ENCODE measurements around the gene ZPR1.

The ZPR1 gene

GRCh38 chr11:116812109-116812508 is 24.3 kb upstream of the ZPR1 start:
- TF ChIP-seq EP300 (IDR thresholded peaks at IDR 0.05; ENCODE audit: borderline replicate concordance): no peak
- no peak for TF ChIP-seq ZBTB7A (IDR thresholded peaks at IDR 0.05; ENCODE audit: low read depth)
- TF ChIP-seq NFIC (IDR thresholded peaks at IDR 0.05): no peak
- no peak for TF ChIP-seq CEBPB (IDR thresholded peaks at IDR 0.05)
- no peak for TF ChIP-seq RAD21 (IDR thresholded peaks at IDR 0.05; ENCODE audit: low read depth)
- TF ChIP-seq FOXM1 (IDR thresholded peaks at IDR 0.05; ENCODE audit: borderline replicate concordance, low read depth): no peak
- TF ChIP-seq MAX (IDR thresholded peaks at IDR 0.05): no peak
- no peak for TF ChIP-seq YY1 (IDR thresholded peaks at IDR 0.05; ENCODE audit: low read depth)
- TF ChIP-seq TAF1 (IDR thresholded peaks at IDR 0.05; ENCODE audit: low read depth): no peak
- no peak for TF ChIP-seq CREB1 (IDR thresholded peaks at IDR 0.05; ENCODE audit: low read depth)
- TF ChIP-seq TCF12 (IDR thresholded peaks at IDR 0.05; ENCODE audit: low read depth): no peak
- TF ChIP-seq, protein P1, sequence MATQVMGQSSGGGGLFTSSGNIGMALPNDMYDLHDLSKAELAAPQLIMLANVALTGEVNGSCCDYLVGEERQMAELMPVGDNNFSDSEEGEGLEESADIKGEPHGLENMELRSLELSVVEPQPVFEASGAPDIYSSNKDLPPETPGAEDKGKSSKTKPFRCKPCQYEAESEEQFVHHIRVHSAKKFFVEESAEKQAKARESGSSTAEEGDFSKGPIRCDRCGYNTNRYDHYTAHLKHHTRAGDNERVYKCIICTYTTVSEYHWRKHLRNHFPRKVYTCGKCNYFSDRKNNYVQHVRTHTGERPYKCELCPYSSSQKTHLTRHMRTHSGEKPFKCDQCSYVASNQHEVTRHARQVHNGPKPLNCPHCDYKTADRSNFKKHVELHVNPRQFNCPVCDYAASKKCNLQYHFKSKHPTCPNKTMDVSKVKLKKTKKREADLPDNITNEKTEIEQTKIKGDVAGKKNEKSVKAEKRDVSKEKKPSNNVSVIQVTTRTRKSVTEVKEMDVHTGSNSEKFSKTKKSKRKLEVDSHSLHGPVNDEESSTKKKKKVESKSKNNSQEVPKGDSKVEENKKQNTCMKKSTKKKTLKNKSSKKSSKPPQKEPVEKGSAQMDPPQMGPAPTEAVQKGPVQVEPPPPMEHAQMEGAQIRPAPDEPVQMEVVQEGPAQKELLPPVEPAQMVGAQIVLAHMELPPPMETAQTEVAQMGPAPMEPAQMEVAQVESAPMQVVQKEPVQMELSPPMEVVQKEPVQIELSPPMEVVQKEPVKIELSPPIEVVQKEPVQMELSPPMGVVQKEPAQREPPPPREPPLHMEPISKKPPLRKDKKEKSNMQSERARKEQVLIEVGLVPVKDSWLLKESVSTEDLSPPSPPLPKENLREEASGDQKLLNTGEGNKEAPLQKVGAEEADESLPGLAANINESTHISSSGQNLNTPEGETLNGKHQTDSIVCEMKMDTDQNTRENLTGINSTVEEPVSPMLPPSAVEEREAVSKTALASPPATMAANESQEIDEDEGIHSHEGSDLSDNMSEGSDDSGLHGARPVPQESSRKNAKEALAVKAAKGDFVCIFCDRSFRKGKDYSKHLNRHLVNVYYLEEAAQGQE (IDR thresholded peaks at IDR 0.05; ENCODE audit: low read depth): no peak

GRCh38 chr11:116811194-116811593 is 23.4 kb upstream of the ZPR1 start:
- no peak for TF ChIP-seq CREB1 (IDR thresholded peaks at IDR 0.05; ENCODE audit: low read depth)
- no peak for TF ChIP-seq RAD21 (IDR thresholded peaks at IDR 0.05; ENCODE audit: low read depth)
- TF ChIP-seq ZBTB7A (IDR thresholded peaks at IDR 0.05; ENCODE audit: low read depth): no peak
- TF ChIP-seq EGR1 (IDR thresholded peaks at IDR 0.05): no peak
- no peak for TF ChIP-seq YY1 (IDR thresholded peaks at IDR 0.05; ENCODE audit: low read depth)
- no peak for TF ChIP-seq EP300 (IDR thresholded peaks at IDR 0.05; ENCODE audit: borderline replicate concordance)
- TF ChIP-seq TEAD4 (IDR thresholded peaks at IDR 0.05): no peak
- TF ChIP-seq CEBPB (IDR thresholded peaks at IDR 0.05): no peak
- no peak for TF ChIP-seq MAX (IDR thresholded peaks at IDR 0.05)
- no peak for TF ChIP-seq NFIC (IDR thresholded peaks at IDR 0.05)
- TF ChIP-seq, protein P1 (IDR thresholded peaks at IDR 0.05; ENCODE audit: low read depth): no peak

DNA sequence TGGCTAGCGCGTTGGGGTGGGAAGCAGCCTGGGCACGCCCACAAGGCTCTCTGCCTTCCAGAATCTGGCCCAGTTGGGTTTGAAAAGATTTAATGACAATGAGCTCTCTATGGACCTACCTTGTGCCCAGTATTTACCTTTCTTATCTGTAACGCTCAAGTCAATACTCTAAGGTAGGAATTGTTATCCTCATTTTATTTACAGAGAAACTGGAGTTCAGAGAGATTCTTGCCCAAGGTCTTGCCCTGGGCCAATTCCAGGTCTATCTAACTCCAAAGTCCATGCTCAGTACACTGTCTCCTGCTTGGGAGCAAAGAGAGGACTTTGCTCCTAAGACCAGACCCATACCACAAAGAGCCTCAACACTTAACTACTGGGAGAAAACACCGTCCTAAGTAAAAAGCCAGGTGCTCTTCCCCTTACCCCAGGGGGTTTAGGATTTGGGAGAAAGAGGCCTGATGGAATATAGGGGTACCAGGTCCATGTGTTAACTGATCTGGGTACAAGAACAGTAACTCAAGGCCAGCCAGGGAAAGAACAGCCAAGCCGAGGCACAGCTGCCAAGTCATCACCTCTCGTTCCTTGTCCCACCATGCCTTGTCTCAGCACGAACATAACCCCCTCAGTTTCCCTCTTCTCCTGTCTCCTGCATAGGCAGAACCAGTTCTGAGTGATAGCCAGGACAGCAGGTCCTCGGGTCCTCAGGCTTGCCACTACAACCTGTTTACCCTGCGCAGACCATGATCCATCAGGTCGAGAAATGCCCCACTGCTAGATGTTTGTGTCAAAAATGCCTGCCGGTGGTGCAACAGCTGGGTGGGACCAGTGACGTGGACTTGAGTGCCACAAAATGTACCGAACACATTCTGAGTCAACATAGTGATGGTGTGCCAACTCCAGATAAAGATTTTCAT is 20.7 kb upstream of the ZPR1 start:
- TF ChIP-seq CEBPB (IDR thresholded peaks at IDR 0.05) (no peak), NFIC (IDR thresholded peaks at IDR 0.05) (no peak), CREB1 (IDR thresholded peaks at IDR 0.05; ENCODE audit: low read depth) (no peak), MAX (IDR thresholded peaks at IDR 0.05) (no peak)

- TF ChIP-seq CEBPB (IDR thresholded peaks at IDR 0.05) (no peak), MAX (IDR thresholded peaks at IDR 0.05) (no peak), YY1 (IDR thresholded peaks at IDR 0.05; ENCODE audit: low read depth) (no peak), RAD21 (IDR thresholded peaks at IDR 0.05; ENCODE audit: low read depth) (no peak)
- TF ChIP-seq, protein P2, sequence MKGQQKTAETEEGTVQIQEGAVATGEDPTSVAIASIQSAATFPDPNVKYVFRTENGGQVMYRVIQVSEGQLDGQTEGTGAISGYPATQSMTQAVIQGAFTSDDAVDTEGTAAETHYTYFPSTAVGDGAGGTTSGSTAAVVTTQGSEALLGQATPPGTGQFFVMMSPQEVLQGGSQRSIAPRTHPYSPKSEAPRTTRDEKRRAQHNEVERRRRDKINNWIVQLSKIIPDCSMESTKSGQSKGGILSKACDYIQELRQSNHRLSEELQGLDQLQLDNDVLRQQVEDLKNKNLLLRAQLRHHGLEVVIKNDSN (IDR thresholded peaks at IDR 0.05): no peak
Measured at GRCh38 chr11:116807601-116808261, 19.9 kb upstream of the ZPR1 start.

GRCh38 chr11:116804001-116804400 is 16.2 kb upstream of the ZPR1 start:
- TF ChIP-seq EGR1 (IDR thresholded peaks at IDR 0.05) (no peak), RAD21 (IDR thresholded peaks at IDR 0.05; ENCODE audit: low read depth) (no peak), NFIC (IDR thresholded peaks at IDR 0.05) (no peak), CREB1 (IDR thresholded peaks at IDR 0.05; ENCODE audit: low read depth) (no peak), FOXM1 (IDR thresholded peaks at IDR 0.05; ENCODE audit: borderline replicate concordance, low read depth) (no peak), CEBPB (IDR thresholded peaks at IDR 0.05) (no peak), ZBTB7A (IDR thresholded peaks at IDR 0.05; ENCODE audit: low read depth) (no peak), TCF12 (IDR thresholded peaks at IDR 0.05; ENCODE audit: low read depth) (no peak), YY1 (IDR thresholded peaks at IDR 0.05; ENCODE audit: low read depth) (no peak)
- TF ChIP-seq, protein P1 (IDR thresholded peaks at IDR 0.05; ENCODE audit: low read depth): no peak

Data from Ishikawa (cell line).